DOHH2 (cell line): ENCODE data around the gene BNIP5.

ENCODE experiments used
- CTCF ChIP-seq: fragments of 200-600 bp; sonication (generic); IDR thresholded peaks from one replicate; pipeline ENCODE4 v1.5.1; 2014; ENCODE audit warnings: antibody characterized with exemption, mild to moderate bottlenecking, low read depth, low read length; ENCODE audit not compliant: poor library complexity, severe bottlenecking
- EZH2phosphoT487 ChIP-seq: fragments of 200-600 bp; sonication (generic); IDR thresholded peaks from 2 replicates; pipeline ENCODE4 v1.6.1; 2017; ENCODE audit warnings: borderline replicate concordance, mild to moderate bottlenecking, antibody characterized with exemption, low read length, moderate library complexity, mixed read lengths

DNA sequence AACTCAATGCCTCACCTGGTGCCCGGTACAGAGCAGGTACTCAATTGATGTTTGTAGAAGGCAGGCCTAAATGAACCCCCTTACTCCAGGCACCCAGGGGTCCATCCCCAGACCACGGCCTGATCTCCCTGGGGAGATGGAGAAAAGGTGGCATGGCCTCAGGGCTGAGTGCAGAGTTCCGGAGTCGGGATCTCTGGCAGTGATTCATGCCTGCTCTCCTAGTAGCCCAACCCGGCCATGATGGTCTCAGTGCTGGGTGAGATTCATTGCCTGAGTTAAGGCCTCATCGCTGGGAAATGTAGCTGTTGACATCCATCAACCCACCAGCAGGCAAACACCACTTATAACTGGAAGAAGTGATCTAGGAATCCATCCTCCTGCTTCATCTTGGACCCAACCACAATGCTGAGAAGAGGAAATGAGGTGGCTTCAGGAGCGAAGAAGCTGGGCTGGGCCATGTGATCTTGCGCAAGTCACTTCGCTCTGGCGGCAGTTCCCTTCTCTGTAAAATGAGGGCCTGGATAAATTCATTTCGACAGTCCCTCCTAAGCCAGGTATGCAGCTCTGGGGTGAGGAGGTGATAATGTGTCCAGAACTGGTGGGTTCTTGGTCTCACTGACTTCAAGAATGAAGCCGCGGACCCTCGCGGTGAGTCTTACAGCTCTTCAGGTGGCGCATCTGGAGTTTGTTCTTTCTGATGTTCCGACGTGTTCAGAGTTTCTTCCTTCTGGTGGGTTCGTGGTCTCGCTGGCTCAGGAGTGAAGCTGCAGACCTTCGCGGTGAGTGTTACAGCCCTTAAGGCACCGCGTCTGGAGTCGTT is 26.1 kb upstream of the BNIP5 start:
- TF ChIP-seq CTCF (no peak), EZH2phosphoT487 (no peak)
